Measurements from ENCODE around the gene MYD88.

Gene MYD88

GRCh38 chr3:38102444-38102814, 36.0 kb upstream of the MYD88 start:
- Histone ChIP-seq H3K27me3 (ENCODE audit: control insufficient read depth, insufficient read depth, low read length) (no peaks in the 10 kb centered on the region), H3K9ac (ENCODE audit: low read depth, low read length) (no peak overlapping the region), H3K27ac (ENCODE audit: low read depth, low read length) (no peak overlapping the region), H3K4me1 (ENCODE audit: control insufficient read depth, insufficient read depth, low read length) (peaks cover 14% of the 10 kb centered on the region), H3K9me3 (ENCODE audit: control insufficient read depth, insufficient read depth, low read length) (no peaks in the 10 kb centered on the region), H3K36me3 (ENCODE audit: control insufficient read depth, insufficient read depth, low read length) (no peaks in the 10 kb centered on the region), H3K4me3 (ENCODE audit: low read depth, low read length) (no peak overlapping the region)

GRCh38 chr3:38105525-38105924, 32.9 kb upstream of the MYD88 start:
- H3K9ac ChIP-seq (ENCODE audit: low read depth, low read length) = no peak overlapping the region
- no peak overlapping the region for H3K27ac ChIP-seq (ENCODE audit: low read depth, low read length)
- no peaks in the 10 kb centered on the region for H3K4me1 ChIP-seq (ENCODE audit: control insufficient read depth, insufficient read depth, low read length)
- H3K27me3 ChIP-seq (ENCODE audit: control insufficient read depth, insufficient read depth, low read length) = no peaks in the 10 kb centered on the region
- no peak overlapping the region for H3K4me3 ChIP-seq (ENCODE audit: low read depth, low read length)
- H3K9me3 ChIP-seq (ENCODE audit: control insufficient read depth, insufficient read depth, low read length) = no peaks in the 10 kb centered on the region
- no peaks in the 10 kb centered on the region for H3K36me3 ChIP-seq (ENCODE audit: control insufficient read depth, insufficient read depth, low read length)

- no peaks in the 10 kb centered on the region for H3K36me3 ChIP-seq (ENCODE audit: control insufficient read depth, insufficient read depth, low read length)
- no peak overlapping the region for H3K9ac ChIP-seq (ENCODE audit: low read depth, low read length)
- no peaks in the 10 kb centered on the region for H3K27me3 ChIP-seq (ENCODE audit: control insufficient read depth, insufficient read depth, low read length)
- H3K27ac ChIP-seq (ENCODE audit: low read depth, low read length) = no peak overlapping the region
- H3K4me1 ChIP-seq (ENCODE audit: control insufficient read depth, insufficient read depth, low read length) = no peaks in the 10 kb centered on the region
- no peak overlapping the region for H3K4me3 ChIP-seq (ENCODE audit: low read depth, low read length)
- H3K9me3 ChIP-seq (ENCODE audit: control insufficient read depth, insufficient read depth, low read length) = no peaks in the 10 kb centered on the region
Measured at GRCh38 chr3:38107911-38108648, 30.4 kb upstream of the MYD88 start.

GRCh38 chr3:38108649-38109579, 29.5 kb upstream of the MYD88 start:
- Histone ChIP-seq H3K4me3 (ENCODE audit: low read depth, low read length) (no peak overlapping the region), H3K9me3 (ENCODE audit: control insufficient read depth, insufficient read depth, low read length) (no peaks in the 10 kb centered on the region), H3K9ac (ENCODE audit: low read depth, low read length) (no peak overlapping the region), H3K4me1 (ENCODE audit: control insufficient read depth, insufficient read depth, low read length) (no peaks in the 10 kb centered on the region), H3K27ac (ENCODE audit: low read depth, low read length) (no peak overlapping the region), H3K36me3 (ENCODE audit: control insufficient read depth, insufficient read depth, low read length) (no peaks in the 10 kb centered on the region), H3K27me3 (ENCODE audit: control insufficient read depth, insufficient read depth, low read length) (no peaks in the 10 kb centered on the region)

- Histone ChIP-seq H3K9ac (ENCODE audit: low read depth, low read length) (no peak overlapping the region), H3K9me3 (ENCODE audit: control insufficient read depth, insufficient read depth, low read length) (no peaks in the 10 kb centered on the region), H3K4me3 (ENCODE audit: low read depth, low read length) (no peak overlapping the region), H3K36me3 (ENCODE audit: control insufficient read depth, insufficient read depth, low read length) (no peaks in the 10 kb centered on the region), H3K27ac (ENCODE audit: low read depth, low read length) (no peak overlapping the region), H3K27me3 (ENCODE audit: control insufficient read depth, insufficient read depth, low read length) (no peaks in the 10 kb centered on the region), H3K4me1 (ENCODE audit: control insufficient read depth, insufficient read depth, low read length) (no peaks in the 10 kb centered on the region)
Measured at GRCh38 chr3:38109580-38110313, 28.7 kb upstream of the MYD88 start.

GRCh38 chr3:38110314-38111050, 28.0 kb upstream of the MYD88 start:
- Histone ChIP-seq H3K27me3 (ENCODE audit: control insufficient read depth, insufficient read depth, low read length) (no peaks in the 10 kb centered on the region; the same call in 1 of the 2 replicates), H3K36me3 (ENCODE audit: control insufficient read depth, insufficient read depth, low read length) (no peaks in the 10 kb centered on the region), H3K4me1 (ENCODE audit: control insufficient read depth, insufficient read depth, low read length) (no peaks in the 10 kb centered on the region), H3K9ac (ENCODE audit: low read depth, low read length) (no peak overlapping the region), H3K4me3 (ENCODE audit: low read depth, low read length) (no peak overlapping the region), H3K9me3 (ENCODE audit: control insufficient read depth, insufficient read depth, low read length) (no peaks in the 10 kb centered on the region), H3K27ac (ENCODE audit: low read depth, low read length) (no peak overlapping the region)

- no peaks in the 10 kb centered on the region for H3K4me1 ChIP-seq (ENCODE audit: control insufficient read depth, insufficient read depth, low read length)
- no peak overlapping the region for H3K4me3 ChIP-seq (ENCODE audit: low read depth, low read length)
- H3K36me3 ChIP-seq (ENCODE audit: control insufficient read depth, insufficient read depth, low read length) = no peaks in the 10 kb centered on the region
- no peak overlapping the region for H3K27ac ChIP-seq (ENCODE audit: low read depth, low read length)
- no peaks in the 10 kb centered on the region for H3K9me3 ChIP-seq (ENCODE audit: control insufficient read depth, insufficient read depth, low read length)
- no peak overlapping the region for H3K9ac ChIP-seq (ENCODE audit: low read depth, low read length)
- H3K27me3 ChIP-seq (ENCODE audit: control insufficient read depth, insufficient read depth, low read length) = no peaks in the 10 kb centered on the region; the same call in 1 of the 2 replicates
Measured at GRCh38 chr3:38111201-38111600, 27.3 kb upstream of the MYD88 start.

- no peak overlapping the region for H3K27ac ChIP-seq (ENCODE audit: low read depth, low read length)
- no peak overlapping the region for H3K9ac ChIP-seq (ENCODE audit: low read depth, low read length)
- no peaks in the 10 kb centered on the region for H3K9me3 ChIP-seq (ENCODE audit: control insufficient read depth, insufficient read depth, low read length)
- no peaks in the 10 kb centered on the region for H3K36me3 ChIP-seq (ENCODE audit: control insufficient read depth, insufficient read depth, low read length)
- H3K27me3 ChIP-seq (ENCODE audit: control insufficient read depth, insufficient read depth, low read length) = no peaks in the 10 kb centered on the region; the same call in 1 of the 2 replicates
- H3K4me1 ChIP-seq (ENCODE audit: control insufficient read depth, insufficient read depth, low read length) = no peaks in the 10 kb centered on the region
- no peak overlapping the region for H3K4me3 ChIP-seq (ENCODE audit: low read depth, low read length)
Measured at GRCh38 chr3:38111696-38112377, 26.6 kb upstream of the MYD88 start.

- Histone ChIP-seq H3K27me3 (ENCODE audit: control insufficient read depth, insufficient read depth, low read length) (no peaks in the 10 kb centered on the region; the same call in 1 of the 2 replicates), H3K4me1 (ENCODE audit: control insufficient read depth, insufficient read depth, low read length) (no peaks in the 10 kb centered on the region), H3K9ac (ENCODE audit: low read depth, low read length) (no peak overlapping the region), H3K27ac (ENCODE audit: low read depth, low read length) (no peak overlapping the region), H3K4me3 (ENCODE audit: low read depth, low read length) (no peak overlapping the region), H3K9me3 (ENCODE audit: control insufficient read depth, insufficient read depth, low read length) (no peaks in the 10 kb centered on the region), H3K36me3 (ENCODE audit: control insufficient read depth, insufficient read depth, low read length) (no peaks in the 10 kb centered on the region)
Measured at GRCh38 chr3:38112378-38112761, 26.1 kb upstream of the MYD88 start.

All from HUES48 (cell line).